ENCODE data around the gene SPEF2. TPM values are rescaled to one million over a fixed set of nuclear protein-coding genes. Genes with fewer than 3 reads are reported as not detected.
"Not testable (repeated sequence)": the region's sequence is repeated elsewhere in the genome, so short reads cannot be mapped to it uniquely, and the experiment has no call there.

SPEF2 gene
- total RNA-seq, 1 donor from 2014 or later: 6.9 TPM

DNA sequence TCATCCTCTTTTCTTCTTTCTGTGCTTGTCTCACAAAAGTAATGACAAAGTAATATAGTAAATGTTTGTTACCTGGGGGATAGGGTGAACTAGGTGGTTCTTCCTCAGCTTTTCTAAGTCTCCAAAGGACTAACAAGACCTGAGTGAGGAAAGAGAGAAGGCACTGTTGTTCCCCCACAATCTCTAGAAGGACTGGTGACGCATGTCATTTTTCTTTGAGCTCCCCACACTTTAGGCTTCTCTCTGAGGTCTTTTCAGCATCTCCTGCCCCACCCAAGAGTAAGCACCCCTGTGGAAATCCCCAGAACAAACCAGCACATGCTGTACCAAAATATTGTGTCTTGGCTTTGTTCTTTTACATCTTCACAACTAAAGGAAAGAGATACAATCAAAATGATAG lies 236.6 kb downstream of the SPEF2 start:
- no peak overlapping the region for H3K4me3 Mint-ChIP-seq
- H3K27ac Mint-ChIP-seq (ENCODE audit: unreplicated experiment): no peak overlapping the region
- DNase-seq (ENCODE audit: low read depth, low spot score): no peak
- no peaks in the 10 kb centered on the region for H3K36me3 Mint-ChIP-seq (ENCODE audit: low read depth)
- no peaks in the 10 kb centered on the region for H3K27me3 Mint-ChIP-seq (ENCODE audit: low read depth)
- no peaks in the 10 kb centered on the region for H3K9me3 Mint-ChIP-seq
- H3K4me1 Mint-ChIP-seq: peaks cover 41% of the 10 kb centered on the region
- TF ChIP-seq, protein P1, sequence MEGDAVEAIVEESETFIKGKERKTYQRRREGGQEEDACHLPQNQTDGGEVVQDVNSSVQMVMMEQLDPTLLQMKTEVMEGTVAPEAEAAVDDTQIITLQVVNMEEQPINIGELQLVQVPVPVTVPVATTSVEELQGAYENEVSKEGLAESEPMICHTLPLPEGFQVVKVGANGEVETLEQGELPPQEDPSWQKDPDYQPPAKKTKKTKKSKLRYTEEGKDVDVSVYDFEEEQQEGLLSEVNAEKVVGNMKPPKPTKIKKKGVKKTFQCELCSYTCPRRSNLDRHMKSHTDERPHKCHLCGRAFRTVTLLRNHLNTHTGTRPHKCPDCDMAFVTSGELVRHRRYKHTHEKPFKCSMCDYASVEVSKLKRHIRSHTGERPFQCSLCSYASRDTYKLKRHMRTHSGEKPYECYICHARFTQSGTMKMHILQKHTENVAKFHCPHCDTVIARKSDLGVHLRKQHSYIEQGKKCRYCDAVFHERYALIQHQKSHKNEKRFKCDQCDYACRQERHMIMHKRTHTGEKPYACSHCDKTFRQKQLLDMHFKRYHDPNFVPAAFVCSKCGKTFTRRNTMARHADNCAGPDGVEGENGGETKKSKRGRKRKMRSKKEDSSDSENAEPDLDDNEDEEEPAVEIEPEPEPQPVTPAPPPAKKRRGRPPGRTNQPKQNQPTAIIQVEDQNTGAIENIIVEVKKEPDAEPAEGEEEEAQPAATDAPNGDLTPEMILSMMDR (conservative IDR thresholded peaks at IDR 0.05): no peak

DNA sequence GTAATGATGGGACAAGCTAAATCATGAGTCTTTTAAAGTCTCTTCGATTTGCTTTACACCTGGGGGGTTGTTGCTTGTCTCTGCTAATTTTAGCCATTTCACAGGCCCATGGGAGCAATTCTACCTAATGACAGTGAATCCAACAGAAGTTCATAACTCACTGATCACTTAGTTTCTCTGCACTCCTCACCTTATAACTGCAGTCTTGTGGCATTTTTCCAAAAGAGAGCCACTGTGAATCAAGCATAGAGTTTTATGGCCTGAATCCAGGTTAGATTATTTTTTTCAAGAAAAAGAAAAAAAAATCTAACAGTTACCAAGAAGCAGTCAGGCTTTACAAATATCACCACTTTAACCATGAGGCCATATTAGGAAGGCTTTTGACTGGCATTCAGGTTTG lies 237.5 kb downstream of the SPEF2 start:
- TF ChIP-seq, protein P1 (conservative IDR thresholded peaks at IDR 0.05): no peak
- H3K27me3 Mint-ChIP-seq (ENCODE audit: low read depth): no peaks in the 10 kb centered on the region
- H3K4me3 Mint-ChIP-seq: no peak overlapping the region
- no peaks in the 10 kb centered on the region for H3K36me3 Mint-ChIP-seq (ENCODE audit: low read depth)
- H3K27ac Mint-ChIP-seq (ENCODE audit: unreplicated experiment): no peak overlapping the region
- H3K4me1 Mint-ChIP-seq: peaks cover 51% of the 10 kb centered on the region
- DNase-seq (ENCODE audit: low read depth, low spot score): no peak
- no peaks in the 10 kb centered on the region for H3K9me3 Mint-ChIP-seq

DNA sequence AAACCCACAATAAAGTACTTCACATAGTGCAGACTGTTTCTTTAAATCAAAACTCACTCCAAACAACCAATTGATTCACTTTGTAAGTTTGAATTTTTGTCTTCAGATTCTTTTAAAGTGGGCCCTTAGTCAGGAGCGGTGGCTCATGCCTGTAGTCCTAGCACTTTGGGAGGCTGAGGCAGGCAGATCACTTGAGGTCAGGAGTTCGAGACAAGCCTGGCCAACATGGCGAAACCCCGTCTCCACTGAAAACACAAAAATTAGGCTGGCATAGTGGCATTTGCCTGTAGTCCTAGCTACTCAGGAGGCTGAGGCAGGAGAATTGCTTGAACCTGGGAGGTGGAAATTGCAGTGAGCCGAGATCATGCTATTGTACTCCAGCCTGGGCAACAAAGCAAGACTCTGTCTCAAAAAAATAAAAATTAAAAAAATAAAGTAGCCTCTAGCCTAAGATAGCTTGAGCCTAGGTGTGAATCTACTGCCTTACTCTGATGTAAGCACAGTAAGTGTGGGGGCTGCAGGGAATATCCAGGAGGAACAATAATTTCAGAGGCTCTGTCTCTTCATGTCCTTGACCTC lies 238.6 kb downstream of the SPEF2 start:
- peaks cover 62% of the 10 kb centered on the region for H3K4me1 Mint-ChIP-seq
- H3K27me3 Mint-ChIP-seq (ENCODE audit: low read depth); H3K36me3 Mint-ChIP-seq (ENCODE audit: low read depth); H3K4me3 Mint-ChIP-seq; H3K27ac Mint-ChIP-seq (ENCODE audit: unreplicated experiment); H3K9me3 Mint-ChIP-seq; DNase-seq (ENCODE audit: low read depth, low spot score): not testable (repeated sequence)

DNA sequence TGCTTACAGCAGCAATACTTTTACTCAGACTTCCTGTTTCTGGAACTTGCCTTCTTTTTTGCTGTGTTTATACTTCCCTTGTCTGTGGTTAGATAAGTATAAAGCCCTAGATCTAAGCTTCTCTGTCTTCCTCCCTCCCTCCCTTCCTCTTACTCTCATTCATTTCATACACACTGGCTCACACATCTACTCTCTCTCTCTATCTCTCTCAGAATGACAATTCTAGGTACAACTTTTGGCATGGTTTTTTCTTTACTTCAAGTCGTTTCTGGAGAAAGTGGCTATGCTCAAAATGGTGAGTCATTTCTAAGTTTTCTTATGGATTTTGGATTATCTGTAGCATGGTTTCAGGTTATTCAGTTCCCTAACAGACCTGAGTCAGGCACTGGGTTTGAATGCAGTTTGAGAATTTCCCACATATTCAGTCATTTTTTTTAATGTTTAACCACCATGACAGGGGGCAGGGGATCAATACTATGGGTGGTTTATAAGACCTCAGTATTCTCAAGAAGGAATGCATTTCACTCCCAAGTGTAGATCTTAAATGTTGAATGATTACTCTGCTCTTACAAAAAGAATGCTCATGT lies 239.2 kb downstream of the SPEF2 start, which contains the start of gene IL7R:
IL7R (plus strand) TSS at position 127 of the 587 bp plus-strand sequence; CDS start at position 214, 87 bp downstream.
- H3K4me1 Mint-ChIP-seq: peaks cover 68% of the 10 kb centered on the region
- no peak for DNase-seq (ENCODE audit: low read depth, low spot score)
- no peaks in the 10 kb centered on the region for H3K9me3 Mint-ChIP-seq
- H3K4me3 Mint-ChIP-seq: no peak within 1 kb of the TSS
- H3K36me3 Mint-ChIP-seq (ENCODE audit: low read depth): no peaks in the 10 kb centered on the region
- peak within 1 kb of the TSS; percentile 17 for H3K27ac Mint-ChIP-seq (ENCODE audit: unreplicated experiment)
- no peaks in the 10 kb centered on the region for H3K27me3 Mint-ChIP-seq (ENCODE audit: low read depth)
- TF ChIP-seq, protein P1 (conservative IDR thresholded peaks at IDR 0.05): no peak

DNA sequence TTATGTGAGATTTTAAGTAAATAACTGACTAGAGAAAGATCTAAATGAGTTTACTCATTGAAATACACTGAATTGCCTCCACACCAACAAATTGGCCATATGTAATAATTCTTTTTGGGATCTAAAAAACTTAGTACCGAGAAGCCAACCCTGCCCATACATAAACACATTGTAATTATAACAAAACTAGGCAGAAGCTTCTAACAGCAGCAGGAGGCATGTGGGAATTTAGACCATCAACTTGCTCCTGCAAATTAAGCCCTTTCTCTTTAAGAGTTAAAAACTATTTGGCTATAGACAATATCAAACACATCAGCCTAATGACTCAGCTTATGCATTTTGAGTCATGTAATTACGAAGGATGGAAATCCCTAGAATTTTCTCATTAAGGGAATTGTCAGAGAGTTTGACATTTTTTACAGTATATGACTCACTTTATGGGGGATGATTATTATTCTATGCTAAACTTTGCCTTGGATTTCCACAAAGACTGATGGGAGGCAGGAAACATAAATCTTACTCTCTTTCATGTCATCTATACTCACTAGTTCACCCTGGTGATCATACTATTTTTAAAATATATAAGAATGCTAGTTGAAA lies 240.0 kb downstream of the SPEF2 start:
- no peaks in the 10 kb centered on the region for H3K9me3 Mint-ChIP-seq
- H3K27me3 Mint-ChIP-seq (ENCODE audit: low read depth): no peaks in the 10 kb centered on the region
- TF ChIP-seq, protein P1 (conservative IDR thresholded peaks at IDR 0.05): no peak
- no peak for DNase-seq (ENCODE audit: low read depth, low spot score)
- H3K4me3 Mint-ChIP-seq: no peak overlapping the region
- peaks cover 62% of the 10 kb centered on the region for H3K4me1 Mint-ChIP-seq
- H3K27ac Mint-ChIP-seq (ENCODE audit: unreplicated experiment): no peak overlapping the region
- H3K36me3 Mint-ChIP-seq (ENCODE audit: low read depth): no peaks in the 10 kb centered on the region

DNA sequence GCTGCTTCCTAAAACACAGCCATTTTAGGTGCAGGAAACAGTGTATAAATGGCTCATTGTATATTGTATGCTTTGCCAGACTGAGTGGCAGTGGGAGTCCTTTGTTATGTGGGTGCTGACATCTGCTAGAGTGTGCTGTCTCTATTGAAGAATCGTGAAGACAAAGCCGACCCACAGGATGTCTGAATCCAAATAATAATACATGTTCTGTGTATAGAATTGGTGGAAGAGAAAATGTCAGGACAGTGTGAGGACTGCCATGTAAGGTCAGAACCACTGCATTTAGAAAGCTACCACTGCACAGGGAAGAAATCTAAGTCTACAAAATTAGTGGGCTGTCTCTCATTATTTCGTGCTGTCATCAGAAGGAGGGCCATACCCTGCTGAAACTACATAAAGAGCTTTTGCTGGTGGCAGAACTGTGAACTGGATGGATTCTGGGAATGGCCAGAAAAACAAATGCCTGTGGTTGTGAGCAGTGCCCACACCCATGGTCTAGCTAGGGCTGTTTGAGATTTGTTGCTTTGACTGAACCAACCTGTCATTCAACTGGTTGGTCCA lies 241.5 kb downstream of the SPEF2 start:
- TF ChIP-seq, protein P1 (conservative IDR thresholded peaks at IDR 0.05): no peak
- peak; percentile 3 for DNase-seq (ENCODE audit: low read depth, low spot score)
- no peaks in the 10 kb centered on the region for H3K9me3 Mint-ChIP-seq
- peak overlapping the region; percentile 70 for H3K27ac Mint-ChIP-seq (ENCODE audit: unreplicated experiment)
- H3K36me3 Mint-ChIP-seq (ENCODE audit: low read depth): no peaks in the 10 kb centered on the region
- peaks cover 50% of the 10 kb centered on the region for H3K4me1 Mint-ChIP-seq
- H3K4me3 Mint-ChIP-seq: peak overlapping the region; percentile 48
- no peaks in the 10 kb centered on the region for H3K27me3 Mint-ChIP-seq (ENCODE audit: low read depth)

All from neural crest cell (in vitro differentiated cells).